SJCRH30 (cell line): ENCODE measurements around the gene PHLPP1. TPM values are rescaled to one million over a fixed set of nuclear protein-coding genes. Genes with fewer than 3 reads are reported as not detected.

Experiments used
- DNase-seq, 2 experiments: peaks; one replicate each; pipeline ENCODE4 v3.0.0-alpha.2; 2015 to 2020
- H3K27ac ChIP-seq: fragments of 250-450 bp; sonication (Bioruptor Pico); 2 replicates; pipeline ENCODE4 v1.5.1; 2020; ENCODE audit warnings: mild to moderate bottlenecking, moderate library complexity
- H3K27me3 ChIP-seq: fragments of 250-450 bp; sonication (Bioruptor Pico); 2 replicates; pipeline ENCODE4 v1.5.1; 2020; ENCODE audit warnings: mild to moderate bottlenecking, moderate library complexity
- H3K36me3 ChIP-seq: fragments of 250-450 bp; sonication (Bioruptor Pico); 2 replicates; pipeline ENCODE4 v1.5.1; 2020; ENCODE audit warnings: mild to moderate bottlenecking, moderate library complexity
- H3K4me1 ChIP-seq: fragments of 250-450 bp; sonication (Bioruptor Pico); 2 replicates; pipeline ENCODE4 v1.5.1; 2020; ENCODE audit warnings: mild to moderate bottlenecking, moderate library complexity
- H3K4me3 ChIP-seq: fragments of 250-450 bp; sonication (Bioruptor Pico); 2 replicates; pipeline ENCODE4 v1.5.1; 2020; ENCODE audit warnings: mild to moderate bottlenecking, moderate library complexity
- H3K9me3 ChIP-seq: fragments of 250-450 bp; sonication (Bioruptor Pico); replicated peaks from 2 replicates; pipeline ENCODE4 v1.5.1; 2020; ENCODE audit warnings: mild to moderate bottlenecking, moderate library complexity
- total RNA-seq: library from RNA; depleted of rRNA; stranded (reverse); fragments of >200 nt; shearing (Covaris generic); gene quantifications from 2 replicates; pipeline ENCODE4 v1.2.3, GENCODE V29; 2014

The PHLPP1 gene
- total RNA-seq, 1 experiment from 2014 or later = 10.9 TPM

- Histone ChIP-seq H3K4me3 (no peak overlapping the region), H3K27ac (no peak overlapping the region), H3K4me1 (no peaks in the 10 kb centered on the region), H3K27me3 (no peaks in the 10 kb centered on the region), H3K9me3 (no peaks in the 10 kb centered on the region), H3K36me3 (no peaks in the 10 kb centered on the region)
- no peak for DNase-seq
Measured at GRCh38 chr18:62812876-62813275, 97.5 kb downstream of the PHLPP1 start.

- Histone ChIP-seq H3K36me3 (no peaks in the 10 kb centered on the region), H3K27me3 (no peaks in the 10 kb centered on the region), H3K9me3 (no peaks in the 10 kb centered on the region), H3K4me1 (no peaks in the 10 kb centered on the region), H3K27ac (no peak overlapping the region), H3K4me3 (no peak overlapping the region)
- no peak for DNase-seq
Measured at GRCh38 chr18:62814132-62814759, 98.9 kb downstream of the PHLPP1 start.

DNA sequence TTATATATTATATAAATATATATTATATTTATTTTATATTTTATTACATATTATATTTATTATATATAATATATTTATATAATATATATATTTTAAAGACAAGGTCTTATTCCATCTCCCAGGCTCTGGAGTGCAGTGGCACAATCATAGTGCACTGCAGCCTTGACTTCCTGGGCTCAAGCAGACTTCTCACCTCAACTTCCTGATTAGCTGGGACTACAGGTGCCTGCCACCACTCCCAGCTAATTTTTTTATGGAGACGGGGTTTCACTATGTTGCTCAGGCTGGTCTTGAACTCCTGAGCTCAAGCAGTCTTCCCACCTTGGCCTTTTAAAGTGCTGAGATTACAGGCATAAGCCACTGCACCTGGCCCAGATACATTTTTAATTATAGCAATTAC, 110.0 kb downstream of the PHLPP1 start:
- Histone ChIP-seq H3K36me3 (no peaks in the 10 kb centered on the region), H3K9me3 (no peaks in the 10 kb centered on the region), H3K27ac (no peak overlapping the region), H3K27me3 (no peaks in the 10 kb centered on the region), H3K4me3 (no peak overlapping the region), H3K4me1 (no peaks in the 10 kb centered on the region)
- no peak for DNase-seq

DNA sequence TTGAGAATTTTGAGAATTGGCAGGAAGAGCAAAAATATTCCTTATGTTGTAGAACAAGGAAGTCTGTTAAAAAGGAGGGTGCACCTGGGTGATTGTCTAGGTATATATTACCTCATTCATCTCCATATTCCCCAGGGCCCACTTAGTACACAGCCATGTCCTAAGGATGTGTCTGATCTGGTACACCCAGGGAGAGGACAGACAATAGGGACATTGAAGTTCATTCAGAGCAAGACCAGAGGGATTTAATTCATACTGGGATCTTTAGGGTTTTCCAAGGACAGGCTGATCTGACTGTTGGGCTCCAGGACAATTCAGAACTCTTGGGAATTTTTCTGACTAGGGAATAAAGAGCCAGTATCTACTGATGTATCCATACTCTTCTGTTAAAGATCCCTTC, 112.1 kb downstream of the PHLPP1 start:
- no peaks in the 10 kb centered on the region for H3K36me3 ChIP-seq
- H3K4me1 ChIP-seq = no peaks in the 10 kb centered on the region
- H3K4me3 ChIP-seq = no peak overlapping the region
- H3K27me3 ChIP-seq = no peaks in the 10 kb centered on the region
- peak in 1 of 2 experiments; percentile 15 for DNase-seq
- no peak overlapping the region for H3K27ac ChIP-seq
- no peaks in the 10 kb centered on the region for H3K9me3 ChIP-seq

- no peaks in the 10 kb centered on the region for H3K36me3 ChIP-seq
- no peak for DNase-seq
- no peaks in the 10 kb centered on the region for H3K9me3 ChIP-seq
- H3K27me3 ChIP-seq = no peaks in the 10 kb centered on the region
- H3K4me1 ChIP-seq = no peaks in the 10 kb centered on the region
- H3K27ac ChIP-seq = no peak overlapping the region
- H3K4me3 ChIP-seq = no peak overlapping the region
Measured at GRCh38 chr18:62828091-62828640, 112.8 kb downstream of the PHLPP1 start.

- H3K36me3 ChIP-seq = no peaks in the 10 kb centered on the region
- DNase-seq = no peak
- no peak overlapping the region for H3K4me3 ChIP-seq
- H3K4me1 ChIP-seq = no peaks in the 10 kb centered on the region
- no peak overlapping the region for H3K27ac ChIP-seq
- no peaks in the 10 kb centered on the region for H3K27me3 ChIP-seq
- no peaks in the 10 kb centered on the region for H3K9me3 ChIP-seq
Measured at GRCh38 chr18:62828852-62829251, 113.5 kb downstream of the PHLPP1 start.

- DNase-seq = no peak
- Histone ChIP-seq H3K36me3 (no peaks in the 10 kb centered on the region), H3K27ac (no peak overlapping the region)
Measured at GRCh38 chr18:62829936-62830335, 114.6 kb downstream of the PHLPP1 start.

DNA sequence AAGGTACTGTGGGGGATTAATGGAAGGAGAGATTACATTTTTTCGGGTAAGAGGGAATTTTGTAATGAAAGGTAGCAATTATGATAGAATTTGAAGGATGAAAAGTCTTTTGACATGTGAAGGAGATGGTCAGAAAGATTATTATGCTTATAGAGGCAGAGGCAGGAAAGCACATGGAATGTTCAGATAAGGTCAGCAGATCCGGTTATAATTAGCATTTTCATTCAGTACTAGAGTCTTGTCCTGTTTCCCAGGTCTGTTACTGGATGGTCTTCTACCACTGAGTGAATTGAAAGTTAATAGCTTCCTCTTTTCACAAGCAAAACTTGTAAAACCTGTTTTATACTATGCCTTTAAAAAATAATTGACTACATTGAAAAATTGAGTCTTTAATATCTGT, 116.9 kb downstream of the PHLPP1 start:
- Histone ChIP-seq H3K4me1 (no peaks in the 10 kb centered on the region), H3K36me3 (no peaks in the 10 kb centered on the region), H3K27ac (no peak overlapping the region), H3K9me3 (no peaks in the 10 kb centered on the region), H3K4me3 (no peak overlapping the region), H3K27me3 (no peaks in the 10 kb centered on the region)
- DNase-seq = no peak

More at GRCh38 chr18:62829936-62830335, 114.6 kb downstream of the PHLPP1 start:
- no peaks in the 10 kb centered on the region for H3K27me3 ChIP-seq
- no peak overlapping the region for H3K4me3 ChIP-seq
- no peaks in the 10 kb centered on the region for H3K9me3 ChIP-seq
- no peaks in the 10 kb centered on the region for H3K4me1 ChIP-seq

DNA sequence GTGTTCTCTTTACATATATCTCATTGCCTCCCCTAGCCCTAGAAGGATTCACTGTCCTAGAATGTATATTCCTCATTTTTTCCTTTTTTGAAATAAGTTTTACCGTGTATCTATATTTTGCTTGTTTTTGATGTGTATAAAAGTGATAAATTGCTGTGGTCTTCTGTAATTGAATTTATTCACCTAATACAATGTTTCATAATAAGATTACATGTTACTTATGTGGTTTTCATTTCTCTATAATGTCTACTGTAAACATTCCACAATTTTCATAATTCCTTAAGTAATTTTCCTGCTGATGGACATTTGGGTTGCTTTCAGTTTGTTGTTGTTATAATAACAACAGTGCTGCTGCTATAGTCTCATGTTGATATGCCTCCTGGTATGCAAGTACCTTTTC, 118.2 kb downstream of the PHLPP1 start:
- no peak overlapping the region for H3K27ac ChIP-seq
- H3K4me1 ChIP-seq = no peaks in the 10 kb centered on the region
- no peak for DNase-seq
- no peaks in the 10 kb centered on the region for H3K9me3 ChIP-seq
- no peaks in the 10 kb centered on the region for H3K36me3 ChIP-seq
- H3K27me3 ChIP-seq = no peaks in the 10 kb centered on the region
- no peak overlapping the region for H3K4me3 ChIP-seq

DNA sequence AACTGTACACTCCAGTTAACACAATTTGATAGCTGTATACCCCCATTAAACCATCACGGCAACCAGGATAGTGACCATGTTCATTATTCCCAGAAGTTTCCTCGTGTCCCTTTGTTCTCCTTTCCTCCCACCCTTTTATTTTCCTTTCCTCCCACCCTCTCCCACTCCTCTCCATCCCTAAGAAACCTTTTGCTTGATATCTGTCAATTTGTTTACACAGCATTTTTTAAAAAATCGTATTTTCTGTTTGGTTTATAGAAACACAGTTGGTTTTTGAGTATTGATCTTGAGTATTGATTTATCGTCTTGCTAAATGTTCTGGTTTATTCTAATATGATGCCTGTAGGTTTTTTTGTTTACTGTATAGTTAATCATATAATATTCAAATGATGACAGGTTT, 119.4 kb downstream of the PHLPP1 start:
- no peak for DNase-seq
- no peak overlapping the region for H3K27ac ChIP-seq

GRCh38 chr18:62837011-62837410, 121.7 kb downstream of the PHLPP1 start:
- Histone ChIP-seq H3K27me3 (no peaks in the 10 kb centered on the region), H3K36me3 (no peaks in the 10 kb centered on the region), H3K27ac (no peak overlapping the region), H3K9me3 (no peaks in the 10 kb centered on the region), H3K4me1 (no peaks in the 10 kb centered on the region), H3K4me3 (no peak overlapping the region)
- no peak for DNase-seq

More for the DNA sequence above, 119.4 kb downstream of the PHLPP1 start:
- H3K4me1 ChIP-seq = no peaks in the 10 kb centered on the region
- no peaks in the 10 kb centered on the region for H3K27me3 ChIP-seq
- H3K4me3 ChIP-seq = no peak overlapping the region
- no peaks in the 10 kb centered on the region for H3K36me3 ChIP-seq
- H3K9me3 ChIP-seq = no peaks in the 10 kb centered on the region

DNA sequence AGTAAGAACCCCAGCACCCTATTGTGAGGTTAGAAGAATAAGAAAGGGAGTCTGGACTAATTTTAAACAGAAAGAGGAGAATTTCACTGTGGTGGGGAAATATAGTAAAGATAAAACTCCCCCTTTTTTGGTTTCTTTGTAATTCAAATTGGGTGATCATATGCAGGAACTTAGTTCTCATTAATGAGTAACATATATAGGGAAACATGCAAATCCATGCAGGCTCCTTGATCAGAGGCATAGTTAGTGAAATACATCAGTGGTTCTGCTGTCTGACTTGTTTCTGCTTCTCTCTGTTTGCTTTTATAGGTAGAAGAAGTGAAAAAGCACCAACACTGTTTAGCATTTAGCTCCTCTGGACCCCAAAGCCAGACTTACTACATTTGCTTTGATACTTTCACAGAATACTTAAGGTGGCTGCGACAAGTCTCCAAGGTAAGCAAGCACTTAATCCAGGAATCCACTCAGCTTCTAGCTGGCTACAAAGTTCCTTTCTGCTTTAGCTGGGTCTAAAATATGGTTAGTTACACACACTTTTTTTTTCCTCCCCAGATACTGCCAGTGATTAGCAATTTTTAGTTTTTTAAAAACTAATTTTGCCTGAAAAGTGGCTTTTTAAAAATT, 123.2 kb downstream of the PHLPP1 start:
- Histone ChIP-seq H3K4me1 (no peaks in the 10 kb centered on the region), H3K27me3 (no peaks in the 10 kb centered on the region), H3K27ac (no peak overlapping the region), H3K9me3 (no peaks in the 10 kb centered on the region), H3K36me3 (no peaks in the 10 kb centered on the region), H3K4me3 (no peak overlapping the region)
- no peak for DNase-seq

- Histone ChIP-seq H3K27ac (no peak overlapping the region), H3K36me3 (no peaks in the 10 kb centered on the region), H3K4me1 (no peaks in the 10 kb centered on the region), H3K27me3 (no peaks in the 10 kb centered on the region), H3K4me3 (no peak overlapping the region), H3K9me3 (no peaks in the 10 kb centered on the region)
- DNase-seq = no peak
Measured at GRCh38 chr18:62839874-62840713, 124.8 kb downstream of the PHLPP1 start.

DNA sequence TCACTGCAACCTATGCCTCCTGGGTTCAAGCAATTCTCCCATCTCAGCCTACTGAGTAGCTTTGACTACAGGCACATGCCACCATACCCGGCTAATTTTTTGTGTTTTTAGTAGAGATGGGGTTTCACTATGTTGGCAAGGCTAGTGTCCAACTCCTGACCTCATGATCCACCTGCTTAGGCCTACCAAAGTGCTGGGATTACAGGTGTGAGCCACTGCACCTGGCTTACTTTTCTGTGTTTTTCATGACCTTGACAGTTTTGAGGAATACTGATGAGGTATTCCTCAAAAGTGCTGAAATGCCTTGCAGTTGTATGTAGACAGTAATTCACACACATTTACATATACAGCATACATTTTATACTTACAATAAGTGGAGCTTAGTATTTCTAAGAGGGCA, 126.1 kb downstream of the PHLPP1 start:
- Histone ChIP-seq H3K27ac (no peak overlapping the region), H3K36me3 (no peaks in the 10 kb centered on the region), H3K27me3 (no peaks in the 10 kb centered on the region), H3K4me3 (no peak overlapping the region), H3K9me3 (no peaks in the 10 kb centered on the region), H3K4me1 (no peaks in the 10 kb centered on the region)
- no peak for DNase-seq

- no peak overlapping the region for H3K4me3 ChIP-seq
Measured at GRCh38 chr18:62842898-62843297, 127.6 kb downstream of the PHLPP1 start.

More at GRCh38 chr18:62842898-62843297, 127.6 kb downstream of the PHLPP1 start:
- Histone ChIP-seq H3K4me1 (no peaks in the 10 kb centered on the region), H3K9me3 (no peaks in the 10 kb centered on the region), H3K27me3 (no peaks in the 10 kb centered on the region), H3K36me3 (no peaks in the 10 kb centered on the region), H3K27ac (no peak overlapping the region)
- no peak for DNase-seq
